Gastrocnemius medialis (tissue), 4 donors: ENCODE data around the gene PBX4.

Source experiments
- CTCF ChIP-seq, 5 experiments: fragments of 450-650 bp in 3 of 5; fragments of 200-600 bp in 2 of 5; sonication (generic) in 2 of 5; IDR thresholded peaks in 4 of 5; conservative IDR thresholded peaks in 1 of 5; 1 replicate in 4 of 5; 2 replicates in 1 of 5; pipeline ENCODE4 v1.5.1; 2016 to 2019; ENCODE audit warnings: antibody characterized with exemption in 5 of 5, mild to moderate bottlenecking in 3 of 5, moderate library complexity in 3 of 5
- POLR2A ChIP-seq, 2 donors: fragments of 450-650 bp; IDR thresholded peaks; one replicate each; pipeline ENCODE4 v1.6.1; 2017; ENCODE audit warnings: antibody characterized with exemption in 2 of 2, mild to moderate bottlenecking in 2 of 2, moderate library complexity in 2 of 2

DNA sequence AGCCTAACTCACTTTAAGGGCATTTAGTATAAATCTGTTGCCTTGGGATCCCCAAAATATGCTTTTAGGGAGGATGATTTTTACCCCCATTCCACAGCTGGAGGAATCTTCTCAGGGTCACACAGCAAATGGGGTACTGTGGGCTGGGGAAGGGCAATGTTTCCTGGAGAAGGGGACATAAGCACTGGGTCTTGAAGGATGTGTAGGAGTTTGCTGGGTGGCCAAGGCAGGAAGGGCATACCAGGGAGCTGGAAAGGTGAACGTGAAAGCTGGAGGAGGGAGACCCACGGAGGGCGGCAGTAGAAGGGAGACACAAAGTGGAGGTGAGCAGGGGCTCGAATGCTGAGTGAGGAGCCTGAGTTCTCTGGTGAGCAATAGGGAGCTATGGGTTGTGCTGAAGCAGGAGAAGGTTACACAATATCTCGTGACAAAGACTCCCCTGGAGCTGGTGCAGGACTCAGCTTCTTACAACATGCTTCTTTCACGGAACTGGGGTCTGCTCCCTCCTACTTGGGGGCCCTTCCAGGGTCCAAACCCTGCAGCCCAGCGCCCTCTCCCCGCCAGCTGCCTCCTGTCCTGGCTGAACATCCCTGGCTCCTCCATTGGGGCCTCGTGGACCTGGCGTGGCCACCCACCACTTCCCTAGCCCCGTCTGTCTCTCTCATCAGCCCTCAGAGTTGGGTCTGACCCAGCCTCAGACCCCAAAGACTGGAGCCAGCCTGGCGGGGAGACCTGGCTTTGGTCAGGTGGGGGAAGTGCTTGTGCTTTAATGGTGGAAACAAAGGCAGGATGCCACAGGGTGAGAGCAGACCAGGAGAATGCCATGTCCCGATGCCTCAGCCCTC lies 69.3 kb downstream of the PBX4 start:
- no peak for TF ChIP-seq CTCF (IDR thresholded peaks at IDR 0.05 in 4 of 5, conservative IDR thresholded peaks at IDR 0.05 in 1 of 5)
- no peak for TF ChIP-seq POLR2A (IDR thresholded peaks at IDR 0.05)
